IMR-90 (cell line): Measurements from ENCODE around the gene OR2A42. TPM values are rescaled to one million over a fixed set of nuclear protein-coding genes. Genes with fewer than 3 reads are reported as not detected.
"Not testable (repeated sequence)": the region's sequence is repeated elsewhere in the genome, so short reads cannot be mapped to it uniquely, and the experiment has no call there.

ENCODE experiments used
- ATAC-seq: fragments of 200-7000 bp; cut with Tn5 transposase; 2 replicates; pipeline ENCODE4 v1.9.1; 2020; ENCODE audit warnings: low read depth, mild to moderate bottlenecking, moderate library complexity
- BruUV-seq: library from RNA; stranded (reverse); fragments of 400-500 nt; replicated peaks from 2 replicates; lab custom pipeline; 2021; lab: Mats Ljungman, UMichigan
- CTCF ChIA-PET: fragments of 300-600 bp; formaldehyde crosslinking; extraction: SDS; loops from one replicate; lab custom pipeline; 2021; ENCODE audit warnings: antibody characterized with exemption; lab: Yijun Ruan, JAX
- POLR2A ChIA-PET: fragments of 300-600 bp; sonication (Branson Sonifier 250); formaldehyde crosslinking; loops from one replicate; lab custom pipeline; 2022; ENCODE audit warnings: antibody characterized with exemption; ENCODE audit not compliant: unreplicated experiment; lab: Charles Lee
- DNase-seq: peaks from one replicate; pipeline ENCODE4 v3.0.0; 2013
- H2AFZ ChIP-seq: replicated peaks from 2 replicates; pipeline ENCODE3; 2013; ENCODE audit warnings: low read length, mild to moderate bottlenecking; ENCODE audit not compliant: poor library complexity
- H2AK5ac ChIP-seq: 2 replicates; pipeline ENCODE4 v1.6.1; 2013; ENCODE audit warnings: low read depth, low read length, inconsistent platforms
- H2AK9ac ChIP-seq: replicated peaks from 2 replicates; pipeline ENCODE3; 2013; ENCODE audit warnings: mild to moderate bottlenecking, low read depth, low read length, moderate library complexity; ENCODE audit not compliant: poor library complexity
- H2BK120ac ChIP-seq: 2 replicates; pipeline ENCODE4 v1.6.1; 2013; ENCODE audit warnings: low read depth, low read length, inconsistent platforms
- H2BK15ac ChIP-seq: 3 replicates; pipeline ENCODE4 v1.6.1; 2013; ENCODE audit warnings: low read depth, low read length, inconsistent platforms
- H2BK20ac ChIP-seq: 2 replicates; pipeline ENCODE4 v1.6.1; 2013; ENCODE audit warnings: low read depth, mild to moderate bottlenecking, inconsistent platforms, low read length, moderate library complexity
- H2BK5ac ChIP-seq: 2 replicates; pipeline ENCODE4 v1.6.1; 2013; ENCODE audit warnings: mild to moderate bottlenecking, low read depth, low read length, inconsistent platforms; ENCODE audit not compliant: poor library complexity, severe bottlenecking
- H3K14ac ChIP-seq: replicated peaks from 2 replicates; pipeline ENCODE4 v1.6.1; 2013; ENCODE audit warnings: low read depth, low read length, inconsistent platforms
- H3K18ac ChIP-seq: 2 replicates; pipeline ENCODE4 v1.6.1; 2013; ENCODE audit warnings: low read depth, low read length, control low read depth
- H3K23ac ChIP-seq: 2 replicates; pipeline ENCODE4 v1.6.1; 2013; ENCODE audit warnings: low read depth, low read length, inconsistent platforms
- H3K27ac ChIP-seq: 2 replicates; pipeline ENCODE4 v1.5.1; 2013; ENCODE audit warnings: mild to moderate bottlenecking, control low read depth, low read length; ENCODE audit not compliant: insufficient read depth
- H3K27me3 ChIP-seq: 2 replicates; pipeline ENCODE4 v1.6.1; 2013; ENCODE audit warnings: low read length; ENCODE audit not compliant: control insufficient read depth, insufficient read depth
- H3K36me3 ChIP-seq: 2 replicates; pipeline ENCODE4 v1.6.1; 2013; ENCODE audit warnings: low read length, mixed read lengths; ENCODE audit not compliant: control insufficient read depth, insufficient read depth
- H3K4ac ChIP-seq: 2 replicates; pipeline ENCODE4 v1.6.1; 2013; ENCODE audit warnings: low read depth, low read length, inconsistent platforms
- H3K4me1 ChIP-seq: 2 replicates; pipeline ENCODE4 v1.6.1; 2013; ENCODE audit warnings: low read length, mixed read lengths; ENCODE audit not compliant: control insufficient read depth, insufficient read depth
- H3K4me2 ChIP-seq: 2 replicates; pipeline ENCODE4 v1.6.1; 2013; ENCODE audit warnings: low read depth, mild to moderate bottlenecking, control low read depth, low read length, moderate library complexity
- H3K4me3 ChIP-seq: 2 replicates; pipeline ENCODE4 v1.5.1; 2013; ENCODE audit warnings: low read depth, mild to moderate bottlenecking, control low read depth, low read length, moderate library complexity; ENCODE audit not compliant: insufficient read depth
- H3K56ac ChIP-seq: 2 replicates; pipeline ENCODE4 v1.6.1; 2013; ENCODE audit warnings: low read length, inconsistent platforms; ENCODE audit not compliant: insufficient read depth; ENCODE audit errors: extremely low read depth
- H3K79me1 ChIP-seq, 2 experiments: 2 replicates each; pipeline ENCODE4 v1.6.1; 2013; ENCODE audit warnings: low read length in 2 of 2, inconsistent platforms in 1 of 2, low read depth in 1 of 2
- H3K9ac ChIP-seq: 2 replicates; pipeline ENCODE4 v1.6.1; 2013; ENCODE audit warnings: low read depth, low read length, control low read depth
- H3K9me1 ChIP-seq: 2 replicates; pipeline ENCODE4 v1.6.1; 2013; ENCODE audit warnings: low read length, inconsistent platforms; ENCODE audit not compliant: insufficient read depth
- H3K9me3 ChIP-seq: 2 replicates; pipeline ENCODE4 v1.6.1; 2013; ENCODE audit warnings: low read length; ENCODE audit not compliant: control insufficient read depth, insufficient read depth
- H4K20me1 ChIP-seq: 2 replicates; pipeline ENCODE4 v1.6.1; 2013; ENCODE audit warnings: low read length, inconsistent platforms; ENCODE audit not compliant: insufficient read depth
- H4K5ac ChIP-seq: 2 replicates; pipeline ENCODE4 v1.6.1; 2013; ENCODE audit warnings: mild to moderate bottlenecking, low read depth, low read length, control low read depth
- H4K8ac ChIP-seq, 2 experiments: 2 replicates each; pipeline ENCODE4 v1.6.1; 2013; ENCODE audit warnings: low read depth in 2 of 2, low read length in 2 of 2, control low read depth in 1 of 2, inconsistent platforms in 1 of 2
- H4K91ac ChIP-seq: 2 replicates; pipeline ENCODE4 v1.6.1; 2013; ENCODE audit warnings: low read depth, low read length, inconsistent platforms; ENCODE audit not compliant: insufficient read depth
- WGBS, 2 experiments: methylation state at CpG; one replicate each; pipeline versions ENCODE4 v1.1.5 to v1.1.7; 2013; ENCODE audit warnings: missing lambda C conversion rate in 2 of 2; ENCODE audit not compliant: insufficient read length in 1 of 2; ENCODE audit errors: extremely low coverage in 2 of 2; 5-methylcytosine and 5-hydroxymethylcytosine counted together
- dilution Hi-C: fragments of 300-500 bp; cut with HindIII; formaldehyde crosslinking; loops from one replicate; pipeline ENCODE4 v1.14.3; 2018; ENCODE audit warnings: low sequenced_read_pairs; ENCODE audit not compliant: unreplicated experiment
- in situ Hi-C: fragments of 300-500 bp; cut with MboI; formaldehyde crosslinking; loops from 3 replicates; pipeline ENCODE4 v1.14.3; 2019; ENCODE audit warnings: low sequenced_read_pairs, inconsistent platforms, mixed read lengths
- intact Hi-C: fragments of 100-400 bp; cut with micrococcal nuclease; formaldehyde crosslinking; loops from 2 replicates; pipeline ENCODE4 v1.10.0; 2022
- polyA plus RNA-seq, 3 experiments: library from polyadenylated mRNA; depleted of rRNA; stranded (reverse); fragments of >200 nt; gene quantifications; 2 replicates each; pipeline ENCODE4 v1.2.3, GENCODE V29; 2012; ENCODE audit warnings: low replicate concordance in 1 of 3
- total RNA-seq: library from RNA; depleted of rRNA; stranded (reverse); fragments of >200 nt; gene quantifications from 2 replicates; pipeline ENCODE4 v1.2.3, GENCODE V29; 2012

OR2A42 gene
- total and polyA plus RNA-seq, 2 of the 4 experiments (the other 2 are of a cell fraction), result not detected

DNA sequence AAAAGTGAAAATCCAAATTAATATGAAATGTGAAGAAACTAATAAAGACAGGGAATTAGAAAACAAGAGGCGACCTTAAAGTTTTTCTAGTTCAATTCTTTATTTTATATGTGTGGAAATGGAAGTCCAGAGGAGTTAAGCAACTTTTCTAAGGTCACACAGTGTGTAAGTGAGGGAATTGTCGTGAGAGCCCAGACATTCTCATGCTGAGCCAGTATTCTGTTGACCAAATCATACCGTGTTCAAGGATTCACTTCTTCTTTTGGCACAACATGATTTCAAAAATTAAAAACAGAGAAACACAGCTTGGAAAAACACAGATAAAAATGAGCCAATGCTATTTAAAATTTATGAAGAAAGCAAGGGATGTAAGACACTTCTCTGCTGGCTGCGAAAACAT lies 12.5 kb downstream of the OR2A42 start:
- intact Hi-C loops, H2AK9ac ChIP-seq, H4K20me1 ChIP-seq, H3K36me3 ChIP-seq, dilution Hi-C loops, H3K56ac ChIP-seq, H2AK5ac ChIP-seq, H3K4ac ChIP-seq, H4K91ac ChIP-seq, H3K18ac ChIP-seq, in situ Hi-C loops, H3K27me3 ChIP-seq, BruUV-seq, H3K79me1 ChIP-seq, H3K27ac ChIP-seq, CTCF ChIA-PET, H4K8ac ChIP-seq, ATAC-seq, H2BK20ac ChIP-seq, H2BK120ac ChIP-seq, H3K4me2 ChIP-seq, DNase-seq, H3K4me1 ChIP-seq, H3K14ac ChIP-seq, H2AFZ ChIP-seq, H2BK15ac ChIP-seq, H3K23ac ChIP-seq, H3K4me3 ChIP-seq, H3K9ac ChIP-seq, H2BK5ac ChIP-seq, H4K5ac ChIP-seq, H3K9me3 ChIP-seq, POLR2A ChIA-PET, H3K9me1 ChIP-seq: not testable (repeated sequence)
- WGBS, 2 experiments, result no CpG with 5 or more reads among the region's 4 CpGs

DNA sequence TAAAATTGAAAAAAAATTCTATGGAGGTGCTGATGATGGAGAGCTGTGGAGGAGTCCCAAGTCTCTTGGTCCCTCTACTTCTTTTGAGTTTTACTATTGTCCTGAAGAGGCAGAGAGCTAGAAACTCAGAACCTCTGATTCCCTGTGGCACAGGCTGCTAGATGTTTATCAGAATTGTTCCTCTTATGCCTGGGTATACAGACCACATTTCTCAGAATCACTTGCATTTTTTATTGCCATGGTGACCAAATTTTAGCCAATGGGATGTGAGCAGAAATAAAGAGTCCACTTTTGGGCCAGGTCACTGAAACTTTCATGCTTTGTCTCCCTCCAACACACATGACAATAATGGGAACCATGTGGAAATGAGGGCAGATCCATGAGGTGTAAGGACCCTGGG lies 15.7 kb downstream of the OR2A42 start:
- H3K36me3 ChIP-seq, H3K23ac ChIP-seq, H3K4me1 ChIP-seq, H2AFZ ChIP-seq, intact Hi-C loops, H3K4me2 ChIP-seq, BruUV-seq, H3K4ac ChIP-seq, H3K9me1 ChIP-seq, POLR2A ChIA-PET, in situ Hi-C loops, H4K20me1 ChIP-seq, H2BK15ac ChIP-seq, H2BK5ac ChIP-seq, H2BK120ac ChIP-seq, H3K27ac ChIP-seq, H3K56ac ChIP-seq, CTCF ChIA-PET, H3K27me3 ChIP-seq, H3K14ac ChIP-seq, H3K18ac ChIP-seq, H4K8ac ChIP-seq, H2BK20ac ChIP-seq, ATAC-seq, H3K4me3 ChIP-seq, dilution Hi-C loops, DNase-seq, H4K5ac ChIP-seq, H2AK9ac ChIP-seq, H2AK5ac ChIP-seq, H3K9me3 ChIP-seq, H3K9ac ChIP-seq, H4K91ac ChIP-seq, H3K79me1 ChIP-seq: not testable (repeated sequence)
